ENCODE data around the gene ERGIC3.

DNA sequence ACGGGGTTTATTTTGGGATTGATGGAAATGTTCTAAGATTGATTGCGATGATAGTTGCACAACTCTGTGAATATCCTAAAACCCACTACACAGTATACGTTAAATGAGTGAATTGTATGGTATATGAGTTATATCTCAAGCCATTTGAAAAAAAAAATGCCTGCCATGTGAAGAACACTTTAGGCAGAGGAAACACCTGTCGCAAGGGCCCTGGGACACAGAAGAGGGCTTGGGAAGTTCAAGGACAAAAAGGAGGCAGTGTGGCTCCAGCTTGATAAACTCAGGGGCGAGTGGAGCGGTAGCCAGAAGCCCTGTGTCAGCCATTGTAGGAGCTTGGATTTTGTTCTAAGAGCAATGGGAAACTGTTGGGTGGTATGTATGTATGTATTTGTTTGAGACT lies 49.5 kb upstream of the ERGIC3 start:
- TF ChIP-seq POLR2A (IDR thresholded peaks at IDR 0.05; ENCODE audit: low read depth, low read length) = no peak
- TF ChIP-seq POLR2AphosphoS5 (IDR thresholded peaks at IDR 0.05; ENCODE audit: low read depth, low read length) = no peak
- TF ChIP-seq TAF1 (IDR thresholded peaks at IDR 0.05; ENCODE audit: borderline replicate concordance, low read depth, low read length) = no peak

Measured in GM12892 (cell line).